Frontal cortex (tissue), 4 donors: ENCODE measurements around the gene NECAB2. TPM values are rescaled to one million over a fixed set of nuclear protein-coding genes. Genes with fewer than 3 reads are reported as not detected.
"Not testable (repeated sequence)": the region's sequence is repeated elsewhere in the genome, so short reads cannot be mapped to it uniquely, and the experiment has no call there.

Experiments
- DNase-seq, 2 donors: peaks; one replicate each; pipeline ENCODE4 v3.0.0; 2012; ENCODE audit warnings: low spot score in 2 of 2
- FAIRE-seq: peaks from 2 replicates; lab custom pipeline; 2012; peaks lifted over from hg19 to GRCh38; lab: Jason Lieb, UNC
- total RNA-seq: library from RNA; depleted of rRNA; stranded (reverse); fragments of >200 nt; gene quantifications from one replicate; pipeline ENCODE4 v1.2.3, GENCODE V29; 2014
- donor health status: control.
- donor health status: control.
- donor health status: control.

NECAB2 gene
- total RNA-seq, 1 donor from 2014 or later = 6.9 TPM

DNA sequence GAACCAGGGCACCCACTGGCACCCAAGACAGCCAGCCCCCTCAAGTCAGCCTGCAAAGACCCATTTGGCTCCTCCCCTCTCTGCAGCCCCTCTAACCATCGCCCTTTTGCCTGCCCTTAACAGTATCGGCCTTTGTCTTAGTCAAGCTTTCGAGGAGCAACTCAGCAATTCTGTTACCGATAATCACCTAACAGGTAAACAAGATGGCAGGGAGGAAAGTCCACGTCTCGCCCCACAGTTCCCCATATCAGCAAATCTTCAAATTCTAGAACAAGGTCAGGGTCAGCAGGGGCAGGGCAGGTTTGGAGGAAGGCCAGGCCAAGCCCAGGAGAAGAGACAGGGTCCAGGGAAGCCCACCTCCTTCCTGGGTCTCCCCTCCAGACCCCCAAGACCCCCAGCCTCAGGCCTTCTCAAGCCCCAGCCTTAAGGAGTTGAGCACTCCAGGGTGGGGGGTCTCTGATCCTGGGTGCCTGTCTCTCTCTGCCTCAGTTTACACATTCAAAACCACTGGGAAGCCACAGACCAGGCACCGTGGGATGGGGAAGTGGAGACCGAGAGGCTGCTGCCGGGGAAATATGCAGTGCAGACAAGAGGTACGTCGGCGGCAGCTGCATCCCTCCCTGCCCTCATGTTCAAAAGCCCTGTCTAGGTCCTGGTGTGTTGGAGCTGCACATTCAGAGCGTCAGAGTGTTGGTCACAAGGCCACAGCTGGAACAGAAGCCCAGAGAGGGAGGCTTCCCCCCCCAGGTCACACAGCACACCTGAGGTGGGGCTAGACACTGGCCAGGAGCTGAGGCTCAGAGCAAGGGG is 18.9 kb upstream of the NECAB2 start:
- DNase-seq (no peak), FAIRE-seq (no peak)

DNA sequence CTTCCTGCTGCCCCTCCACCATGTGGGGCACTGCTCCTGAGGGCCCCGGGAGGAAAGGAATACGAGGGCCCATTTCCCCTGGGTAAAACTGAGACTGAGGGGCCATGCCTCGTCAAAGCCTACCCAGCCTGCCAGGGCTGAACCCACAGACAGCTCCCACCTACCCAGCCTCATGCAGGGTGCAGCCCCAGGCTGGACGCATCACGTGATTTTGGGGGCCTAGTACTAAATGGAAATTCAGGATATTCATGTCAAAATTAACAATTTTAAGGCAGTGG is 18.4 kb upstream of the NECAB2 start:
- no peak for DNase-seq
- no peak for FAIRE-seq

DNA sequence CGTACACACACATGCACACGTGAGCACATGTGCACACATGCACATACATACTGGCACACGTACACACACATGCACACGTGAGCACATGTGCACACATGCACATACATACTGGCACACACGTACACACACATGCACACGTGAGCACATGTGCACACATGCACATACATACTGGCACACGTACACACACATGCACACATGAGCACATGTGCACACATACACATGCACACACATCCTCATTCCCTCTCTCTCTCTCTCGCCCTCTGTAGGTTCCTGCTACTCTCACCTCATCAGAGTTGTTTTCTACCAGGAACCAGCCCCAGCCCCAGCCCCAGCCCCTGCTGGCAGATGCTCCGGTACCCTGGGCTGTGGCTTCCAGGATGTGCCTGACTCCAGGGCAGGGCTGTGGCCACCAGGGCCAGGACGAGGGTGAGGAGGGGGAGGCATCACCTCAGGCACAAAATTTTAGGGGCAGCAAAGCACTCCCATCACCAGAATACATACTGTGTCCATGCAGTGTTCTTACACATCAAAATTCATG is 17.1 kb upstream of the NECAB2 start:
- FAIRE-seq, DNase-seq: not testable (repeated sequence)

DNA sequence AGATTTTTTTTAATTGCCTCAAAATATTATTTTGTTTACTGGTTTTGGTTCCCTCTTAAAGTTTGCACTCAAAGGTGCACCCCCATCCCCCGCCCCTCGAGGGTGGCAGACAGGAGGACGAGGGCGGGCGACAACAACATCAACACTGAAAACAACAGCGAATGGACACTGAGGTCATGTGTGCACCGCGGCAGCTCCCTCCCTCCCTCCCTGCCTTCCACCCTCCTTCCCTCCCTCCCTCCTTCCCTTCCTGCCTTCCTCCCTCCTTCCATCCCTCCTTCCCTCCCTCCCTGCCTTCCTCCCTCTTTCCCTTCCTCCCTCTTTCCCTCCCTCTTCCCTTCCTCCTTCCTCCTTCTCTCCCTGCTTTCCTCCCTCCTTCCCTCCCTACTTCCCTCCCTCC is 16.5 kb upstream of the NECAB2 start:
- FAIRE-seq (no peak), DNase-seq (no peak)

DNA sequence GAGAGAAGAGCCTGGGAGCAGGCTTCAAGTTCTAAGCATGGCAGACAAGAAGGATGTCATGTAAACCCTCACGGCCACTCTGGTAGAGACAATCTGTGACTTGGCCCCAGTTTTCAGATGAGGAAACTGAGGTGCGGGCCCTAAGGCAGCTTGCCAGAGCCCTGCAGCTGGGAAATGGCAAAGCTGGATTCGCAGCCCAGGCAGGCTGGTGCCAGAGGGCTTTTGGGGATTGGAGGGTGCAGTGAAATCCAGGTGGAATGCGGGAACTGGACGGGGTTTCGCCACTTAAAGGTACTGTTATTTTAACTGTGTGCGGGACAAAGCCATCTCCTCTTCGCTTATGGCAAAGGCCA is 15.5 kb upstream of the NECAB2 start:
- no peak for DNase-seq
- no peak for FAIRE-seq

DNA sequence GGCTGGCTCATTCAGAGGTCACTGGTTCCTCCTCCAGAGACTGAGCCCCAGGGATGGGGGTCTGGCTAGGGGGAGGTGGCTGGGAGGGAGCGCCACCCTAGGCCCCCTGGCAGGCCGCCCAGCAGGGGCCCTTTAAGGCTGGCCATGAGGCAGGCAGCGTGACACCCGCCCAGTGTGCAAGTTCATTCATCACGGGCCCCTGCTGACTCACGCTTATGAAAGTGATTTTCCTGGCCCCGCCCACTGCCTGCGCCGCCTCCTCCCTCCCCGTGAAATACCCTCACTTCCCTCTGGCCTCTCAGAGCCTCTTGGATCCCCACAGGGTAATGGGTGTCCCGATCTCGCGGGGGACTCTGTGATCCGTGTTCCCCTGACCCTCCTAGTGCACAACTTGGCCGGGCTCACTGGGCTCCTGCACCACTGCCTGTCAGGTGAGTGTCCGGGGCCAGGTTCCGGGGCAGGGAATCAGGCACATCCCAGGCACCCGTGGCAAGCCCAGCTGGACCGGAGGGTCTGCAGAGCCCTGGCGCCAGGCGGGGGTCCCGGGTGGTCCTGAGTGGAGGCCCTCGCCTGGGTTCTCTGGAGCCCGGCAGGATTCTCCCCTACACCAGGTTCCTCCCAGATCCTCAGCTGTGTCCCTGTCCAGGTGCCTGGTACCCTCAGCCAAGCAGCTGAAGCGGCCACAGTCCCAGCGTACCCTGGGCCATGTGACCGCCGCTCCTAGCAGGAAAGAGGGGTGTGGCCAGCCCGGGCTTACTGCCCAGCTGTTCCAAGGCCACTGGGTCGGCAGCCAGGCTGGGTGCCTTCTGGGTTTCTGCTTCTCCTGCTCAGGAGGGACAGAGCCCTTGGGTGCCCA is 14.9 kb upstream of the NECAB2 start, which contains the start of gene OSGIN1:
OSGIN1 (plus strand) TSS at position 301 of the 856 bp plus-strand sequence. CDS start 4,432 bp downstream, outside the sequence.
- FAIRE-seq = no peak

DNA sequence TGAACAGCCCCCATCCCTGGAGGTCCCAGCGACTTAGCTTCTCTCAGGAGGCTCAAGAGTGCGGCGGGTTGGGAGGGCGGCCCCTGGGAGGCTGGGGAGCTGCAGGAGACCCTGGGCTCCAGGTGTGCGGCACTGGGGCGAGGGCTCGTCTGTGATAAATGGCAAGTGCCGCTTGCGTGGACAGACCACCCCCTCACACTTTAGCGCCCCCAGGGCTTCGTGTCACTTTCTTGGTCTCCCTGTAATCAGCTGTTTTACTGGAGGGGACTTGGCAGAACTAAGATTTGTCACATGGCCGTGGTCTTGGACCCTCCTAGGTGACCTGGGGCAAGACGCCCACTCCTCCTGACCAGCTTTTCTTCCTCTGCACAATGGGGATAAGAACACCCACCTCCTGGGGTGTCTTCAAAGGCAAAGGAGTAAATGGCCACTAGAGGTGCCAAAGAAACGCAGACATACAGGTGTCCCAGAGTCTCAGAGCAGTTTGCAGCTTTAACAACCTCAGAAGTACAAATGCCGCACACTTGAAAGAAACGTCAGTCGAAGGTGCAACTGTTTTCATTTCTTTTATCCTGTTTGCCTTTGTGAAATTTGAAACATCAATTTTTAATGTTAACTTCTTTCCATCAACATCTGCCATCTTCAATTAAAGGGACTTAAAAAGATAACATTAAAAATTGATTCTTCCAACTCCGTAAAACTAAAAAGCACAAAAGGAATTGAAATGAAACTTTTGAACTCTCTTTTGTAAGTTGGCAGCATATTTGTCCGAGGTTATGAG is 14.1 kb upstream of the NECAB2 start:
- DNase-seq (no peak), FAIRE-seq (no peak)

More for the DNA sequence above, 14.9 kb upstream of the NECAB2 start, which contains the start of gene OSGIN1:
- peak; percentile 82 to 90 for DNase-seq

DNA sequence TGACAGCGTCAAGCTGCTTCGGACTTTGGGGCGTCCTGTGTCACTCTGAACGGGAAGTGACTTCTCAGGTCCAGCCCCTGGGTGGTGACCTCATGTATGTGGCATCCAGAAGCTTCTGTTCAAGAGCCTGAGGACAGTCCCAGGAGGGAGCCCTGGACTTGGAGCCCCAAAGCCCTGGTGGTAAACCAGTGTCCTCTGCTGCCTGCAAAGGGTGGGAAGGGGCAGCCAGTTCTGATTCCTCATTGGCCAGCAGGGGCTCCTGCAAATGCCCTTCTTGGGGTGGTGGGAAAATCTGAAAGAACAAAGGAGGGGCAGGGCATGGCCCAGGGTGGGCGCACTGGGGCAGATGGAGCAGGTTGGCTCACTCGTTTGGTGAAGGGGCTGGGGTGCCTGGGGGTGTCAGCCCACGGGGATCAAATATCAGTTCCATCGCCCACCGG is 13.4 kb upstream of the NECAB2 start:
- DNase-seq (no peak), FAIRE-seq (no peak)

DNA sequence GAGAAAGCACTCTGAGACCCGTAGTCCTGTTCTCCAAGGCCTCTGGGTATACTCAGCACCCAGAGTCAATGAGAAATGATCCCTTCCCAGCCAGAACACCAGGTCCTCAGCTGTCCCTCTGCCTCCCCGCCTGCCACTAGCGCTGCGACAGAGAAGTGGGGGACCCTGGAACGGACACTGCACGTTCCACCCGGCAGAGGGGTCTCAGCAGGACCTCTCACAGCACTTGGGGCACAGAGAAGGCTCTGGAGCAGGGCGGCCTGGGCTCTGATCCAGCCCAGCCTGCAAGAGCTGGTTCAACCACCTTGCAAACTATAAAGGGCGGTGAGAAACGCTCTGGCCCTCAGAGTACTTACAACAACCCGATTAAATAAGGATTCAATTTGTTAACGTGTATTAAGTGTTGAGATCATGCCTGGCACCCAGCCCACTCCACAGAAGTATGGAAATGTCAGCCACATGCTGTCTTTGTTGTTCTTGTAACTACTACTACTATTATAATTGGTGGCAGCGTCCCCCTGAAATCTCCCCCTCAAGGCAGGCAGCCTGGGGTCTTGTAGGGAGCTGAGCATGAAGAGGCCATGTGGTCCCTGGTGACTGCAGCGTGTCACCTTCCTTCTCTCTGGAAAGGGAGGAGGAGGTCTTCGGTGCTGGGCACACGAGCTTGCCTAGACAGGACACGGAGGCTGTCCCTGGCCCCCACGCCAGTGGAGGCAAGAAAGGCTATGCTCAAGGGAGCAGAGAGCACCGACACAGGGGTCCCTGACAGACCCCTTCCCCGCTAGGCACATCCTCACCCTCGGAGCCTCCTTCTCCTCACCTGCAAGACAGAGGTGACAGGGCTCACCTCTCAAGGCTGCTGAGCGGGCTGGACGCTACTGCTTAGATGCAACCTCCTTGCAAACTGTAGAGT is 12.6 kb upstream of the NECAB2 start:
- no peak for FAIRE-seq
- DNase-seq = no peak

DNA sequence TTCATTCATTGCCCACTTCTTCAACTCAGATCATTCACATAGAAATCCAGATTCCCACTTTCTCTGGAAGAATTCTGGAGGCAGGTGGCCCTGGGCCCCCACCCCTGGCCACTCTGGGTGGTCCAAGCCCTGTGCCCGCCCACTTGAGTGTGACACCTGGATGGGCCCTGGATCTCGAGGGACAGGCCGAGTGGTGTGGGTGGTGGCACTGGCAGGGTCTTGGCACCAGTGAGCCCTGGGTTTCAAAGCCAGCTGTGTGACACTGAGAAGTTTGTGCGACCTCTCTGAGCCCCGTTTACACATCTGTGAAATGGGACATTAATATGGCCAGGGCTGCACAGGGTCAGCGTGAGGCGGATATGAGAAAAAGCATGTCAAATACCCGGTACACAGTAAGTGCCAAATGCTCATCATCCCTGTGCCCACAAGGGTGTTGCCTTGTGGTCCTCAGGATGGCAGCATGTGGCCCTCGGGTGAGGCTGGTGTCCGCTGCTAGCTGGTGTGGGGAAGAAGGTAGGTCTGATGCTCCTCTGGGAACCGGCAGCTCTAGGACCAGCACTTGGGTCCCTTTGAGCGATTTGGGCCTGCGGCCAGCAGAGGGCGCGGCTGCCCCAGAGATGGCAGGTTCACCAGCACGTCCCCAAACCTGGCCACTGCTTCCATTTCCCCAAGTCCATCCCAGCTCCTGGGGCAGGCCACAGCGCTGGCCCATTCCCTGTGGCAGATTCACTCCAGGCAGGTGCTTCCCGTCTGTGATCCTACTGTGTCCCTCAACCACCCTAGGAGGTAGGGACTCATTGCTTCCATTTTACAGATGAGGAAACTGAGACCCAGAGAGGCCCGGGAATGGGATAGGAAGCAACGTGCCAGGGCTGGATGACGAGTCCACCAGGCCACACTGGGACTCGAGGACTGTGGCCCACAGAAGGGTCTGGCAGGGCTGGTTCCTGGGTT is 11.4 kb upstream of the NECAB2 start:
- peak; percentile 60 to 81 for DNase-seq
- FAIRE-seq = no peak

DNA sequence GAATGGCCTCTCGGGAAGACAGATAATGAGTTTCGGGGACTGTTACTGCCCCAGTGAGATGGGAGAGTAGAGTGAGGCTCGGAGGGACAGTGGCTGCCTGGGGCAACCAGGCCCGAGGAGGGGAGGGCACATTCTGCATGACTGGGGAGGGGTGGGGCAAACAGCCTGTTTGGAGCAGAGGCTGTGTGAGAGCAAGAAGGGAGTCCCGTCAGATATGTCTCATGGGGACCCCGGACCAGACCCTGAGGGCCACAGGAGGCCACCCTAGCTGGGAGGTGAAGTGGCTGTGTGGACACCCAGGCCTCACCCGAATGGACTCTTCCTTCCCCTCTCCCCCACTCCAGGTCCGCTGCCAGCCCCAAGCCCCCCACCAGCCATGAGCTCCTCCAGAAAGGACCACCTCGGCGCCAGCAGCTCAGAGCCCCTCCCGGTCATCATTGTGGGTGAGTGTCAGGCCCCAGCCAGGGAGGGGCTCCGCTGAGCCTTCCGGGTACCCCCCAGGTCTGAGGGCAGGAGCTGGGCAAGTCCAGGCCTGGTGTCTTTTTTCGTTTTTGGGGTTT is 10.7 kb upstream of the NECAB2 start:
- DNase-seq (no peak), FAIRE-seq (no peak)

DNA sequence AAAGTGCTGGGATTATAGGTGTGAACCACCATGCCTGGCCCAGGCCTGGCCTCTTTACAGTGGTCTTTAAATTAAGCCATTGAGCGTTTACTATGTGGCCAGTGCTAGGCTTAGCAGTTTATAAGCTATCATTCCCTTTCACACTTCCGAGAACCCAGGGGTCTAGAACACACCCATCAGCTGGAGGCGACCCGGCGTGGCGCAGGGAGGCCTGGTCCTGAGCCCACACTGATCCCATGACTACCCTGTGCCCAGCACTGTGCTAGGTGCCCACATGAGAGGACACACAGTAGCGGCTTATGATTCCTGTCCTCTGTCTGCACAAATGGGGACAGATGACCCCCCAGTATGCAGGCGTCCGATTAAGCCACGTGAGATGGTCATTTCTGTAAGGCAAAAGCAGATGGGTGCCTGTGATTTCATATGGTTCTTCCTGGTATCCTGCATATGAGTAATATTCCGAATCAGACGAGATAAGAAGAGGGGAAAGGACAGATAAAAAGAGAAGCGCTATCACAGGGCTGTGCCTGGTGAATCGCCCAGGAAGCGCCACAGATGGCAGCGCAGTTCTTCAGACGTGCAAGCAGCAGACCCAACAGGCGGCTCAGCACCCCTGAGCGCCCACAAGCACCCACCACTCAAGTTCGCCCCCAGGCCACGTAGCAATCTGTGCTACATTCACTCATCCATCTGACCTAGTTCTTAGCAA is 9.8 kb upstream of the NECAB2 start:
- DNase-seq (no peak), FAIRE-seq (no peak)

DNA sequence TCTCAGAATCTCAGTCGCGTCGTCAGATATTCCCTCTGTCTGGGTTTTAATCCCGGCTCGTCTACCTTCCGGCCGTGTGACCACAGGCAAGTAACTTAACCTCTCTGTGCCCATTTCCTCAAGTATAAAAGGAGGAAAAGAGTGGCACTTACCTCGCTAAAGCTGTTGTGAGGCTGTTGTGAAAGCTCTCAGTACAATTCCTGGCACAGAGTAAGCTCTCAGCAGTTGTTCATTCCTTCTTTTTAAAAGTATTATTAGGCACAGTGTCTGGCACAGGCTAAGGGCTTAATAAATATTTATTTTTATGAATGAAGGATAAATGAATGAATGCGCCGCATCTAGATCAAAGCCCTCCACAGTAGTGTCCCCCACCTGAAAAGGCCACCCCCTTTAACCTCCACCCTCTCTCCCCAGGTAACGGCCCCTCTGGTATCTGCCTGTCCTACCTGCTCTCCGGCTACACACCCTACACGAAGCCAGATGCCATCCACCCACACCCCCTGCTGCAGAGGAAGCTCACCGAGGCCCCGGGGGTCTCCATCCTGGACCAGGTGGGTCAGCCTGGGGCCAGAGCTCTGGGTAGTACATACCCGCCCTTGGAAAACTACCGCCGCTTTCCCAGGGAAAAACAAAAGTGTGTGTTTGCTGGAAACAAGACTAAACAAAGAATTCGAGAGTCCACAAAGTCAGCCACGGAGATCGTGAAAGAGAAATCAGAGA is 9.0 kb upstream of the NECAB2 start:
- no peak for DNase-seq
- FAIRE-seq = no peak

DNA sequence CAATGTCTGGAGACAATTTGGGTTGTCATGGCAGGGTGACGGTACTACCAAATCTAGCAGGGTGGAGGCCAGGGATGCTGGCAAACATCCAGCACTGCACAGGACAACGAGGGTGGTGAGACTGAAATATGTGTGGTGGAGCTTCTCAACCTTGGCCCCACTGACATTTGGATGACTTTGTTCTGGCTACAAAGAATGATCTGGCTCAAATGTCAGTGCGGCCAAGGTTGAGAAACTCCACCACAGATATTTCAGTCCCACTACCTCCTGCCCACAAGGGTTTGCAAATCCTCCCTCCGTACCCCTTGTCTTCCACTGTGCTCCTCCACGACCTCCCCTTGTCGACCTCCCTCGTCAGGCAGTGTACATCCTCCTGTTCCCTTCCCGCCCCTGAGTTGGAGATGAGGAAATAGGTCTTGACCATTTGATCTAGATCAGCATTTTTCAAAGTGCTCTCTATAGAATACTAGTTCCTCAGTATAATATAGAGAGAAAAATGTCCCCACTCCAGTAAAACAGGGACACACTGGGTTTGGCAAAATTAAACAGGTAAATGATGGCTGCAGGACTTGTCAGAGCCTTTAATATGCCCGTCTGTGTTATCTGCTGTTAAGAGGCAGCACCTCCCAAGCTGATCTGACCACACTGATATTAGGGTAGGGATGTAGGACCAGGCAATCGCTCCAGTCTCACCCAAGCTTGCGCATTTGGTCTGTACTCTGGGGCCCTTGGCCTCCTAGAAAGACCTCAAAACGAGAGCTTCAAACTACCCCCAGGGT is 8.2 kb upstream of the NECAB2 start:
- DNase-seq (no peak), FAIRE-seq (no peak)

DNA sequence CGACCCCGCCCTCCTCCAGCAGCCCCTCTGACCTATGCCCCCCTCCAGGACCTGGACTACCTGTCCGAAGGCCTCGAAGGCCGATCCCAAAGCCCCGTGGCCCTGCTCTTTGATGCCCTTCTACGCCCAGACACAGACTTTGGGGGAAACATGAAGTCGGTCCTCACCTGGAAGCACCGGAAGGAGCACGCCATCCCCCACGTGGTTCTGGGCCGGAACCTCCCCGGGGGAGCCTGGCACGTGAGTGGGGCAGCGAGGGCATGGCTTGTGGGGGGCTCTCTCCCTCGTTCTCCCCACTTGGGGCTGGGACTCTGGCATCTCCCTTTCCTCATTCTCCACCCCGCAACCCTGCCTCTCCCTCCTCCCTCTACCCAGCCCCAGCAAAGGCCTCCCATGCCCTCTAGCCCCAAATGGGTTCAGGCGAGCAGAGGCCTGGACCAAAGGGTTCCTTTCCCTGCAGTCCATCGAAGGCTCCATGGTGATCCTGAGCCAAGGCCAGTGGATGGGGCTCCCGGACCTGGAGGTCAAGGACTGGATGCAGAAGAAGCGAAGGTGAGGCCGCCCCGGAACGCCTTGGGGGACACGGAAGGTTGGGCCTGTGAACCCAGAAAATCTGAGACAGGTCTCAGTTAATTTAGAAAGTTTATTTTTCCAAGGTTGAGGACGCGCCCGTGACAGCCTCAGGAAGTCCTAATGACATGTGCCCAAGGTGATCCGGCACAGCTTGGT is 7.4 kb upstream of the NECAB2 start:
- DNase-seq (no peak), FAIRE-seq (no peak)
